WTC11 (cell line): ENCODE data around the gene ATF3. TPM values are rescaled to one million over a fixed set of nuclear protein-coding genes. Genes with fewer than 3 reads are reported as not detected.

Source experiments
- ATAC-seq: fragments of 200-7000 bp; cut with Tn5 transposase; 2 replicates; pipeline ENCODE4 v1.10.0; 2021; ENCODE audit warnings: mild to moderate bottlenecking, moderate library complexity
- CTCF ChIA-PET: fragments of 300-600 bp; sonication (Branson Sonifier 250); formaldehyde crosslinking; loops from one replicate; lab custom pipeline; 2021; ENCODE audit warnings: antibody characterized with exemption; lab: Charles Lee
- POLR2A ChIA-PET: fragments of 350-600 bp; sonication (Branson Sonifier 250); formaldehyde crosslinking; loops from one replicate; lab custom pipeline; 2021; ENCODE audit warnings: antibody characterized with exemption; lab: Charles Lee
- DNase-seq: peaks from one replicate; pipeline ENCODE4 v3.0.0; 2021; ENCODE audit warnings: low spot score
- H3K27ac Mint-ChIP-seq: 2 replicates; pipeline ENCODE4 v1.8.0; 2021; ENCODE audit warnings: mixed read lengths
- H3K27me3 Mint-ChIP-seq: 2 replicates; pipeline ENCODE4 v1.8.0; 2021; ENCODE audit warnings: low read depth, mild to moderate bottlenecking, moderate library complexity, mixed read lengths
- H3K36me3 Mint-ChIP-seq: 2 replicates; pipeline ENCODE4 v1.8.0; 2021; ENCODE audit warnings: mixed read lengths
- H3K4me1 Mint-ChIP-seq: 2 replicates; pipeline ENCODE4 v1.8.0; 2022; ENCODE audit warnings: mixed read lengths
- H3K4me3 Mint-ChIP-seq: 2 replicates; pipeline ENCODE4 v1.8.0; 2021; ENCODE audit warnings: mild to moderate bottlenecking, moderate library complexity, mixed read lengths
- H3K9me3 Mint-ChIP-seq: 2 replicates; pipeline ENCODE4 v1.8.0; 2021; ENCODE audit warnings: mixed read lengths
- ARID4B ChIP-seq: sonication (generic); formaldehyde crosslinking; IDR thresholded peaks from 2 replicates; pipeline ENCODE4 v1.8.0; 2023; ENCODE audit warnings: missing genetic modification reagents, mild to moderate bottlenecking, borderline replicate concordance
- ATF6 ChIP-seq: sonication (generic); formaldehyde crosslinking; IDR thresholded peaks from 2 replicates; pipeline ENCODE4 v1.8.1; 2023; ENCODE audit warnings: mild to moderate bottlenecking, missing genetic modification reagents
- CBFB ChIP-seq: sonication (generic); formaldehyde crosslinking; IDR thresholded peaks from 2 replicates; pipeline ENCODE4 v1.8.1; 2022; ENCODE audit warnings: mild to moderate bottlenecking, low read depth, missing genetic modification reagents
- E2F4 ChIP-seq: sonication (generic); formaldehyde crosslinking; IDR thresholded peaks from 2 replicates; pipeline ENCODE4 v1.8.1; 2022; ENCODE audit warnings: low read depth, mild to moderate bottlenecking, moderate library complexity, missing genetic modification reagents, borderline replicate concordance
- ETV6 ChIP-seq: sonication (generic); formaldehyde crosslinking; IDR thresholded peaks from 2 replicates; pipeline ENCODE4 v1.8.1; 2022; ENCODE audit warnings: mild to moderate bottlenecking, missing genetic modification reagents
- FOXK1 ChIP-seq: sonication (generic); formaldehyde crosslinking; IDR thresholded peaks from 2 replicates; pipeline ENCODE4 v1.8.0; 2022; ENCODE audit warnings: mild to moderate bottlenecking, moderate library complexity, missing genetic modification reagents
- GABPB1 ChIP-seq: sonication (generic); formaldehyde crosslinking; IDR thresholded peaks from 2 replicates; pipeline ENCODE4 v1.8.1; 2023; ENCODE audit warnings: mild to moderate bottlenecking, missing genetic modification reagents
- GRHL2 ChIP-seq: fragments of 250-450 bp; sonication (Bioruptor Pico); IDR thresholded peaks from 2 replicates; pipeline ENCODE4 v1.8.0; 2022; ENCODE audit warnings: mild to moderate bottlenecking, moderate library complexity; ENCODE audit not compliant: insufficient replicate concordance, severe bottlenecking
- GTF2I ChIP-seq: fragments of 250-450 bp; sonication (Bioruptor Pico); conservative IDR thresholded peaks from 2 replicates; pipeline ENCODE4 v1.4.0; 2021; ENCODE audit warnings: mild to moderate bottlenecking
- HMGXB4 ChIP-seq: sonication (generic); formaldehyde crosslinking; IDR thresholded peaks from 2 replicates; pipeline ENCODE4 v1.8.1; 2023; ENCODE audit warnings: mild to moderate bottlenecking, moderate library complexity, missing genetic modification reagents
- MXD4 ChIP-seq: fragments of 250-450 bp; sonication (Bioruptor Pico); IDR thresholded peaks from 2 replicates; pipeline ENCODE4 v1.8.0; 2021; ENCODE audit warnings: mild to moderate bottlenecking, moderate library complexity, borderline replicate concordance
- SMAD3 ChIP-seq: sonication (generic); formaldehyde crosslinking; IDR thresholded peaks from 2 replicates; pipeline ENCODE4 v1.8.0; 2022; ENCODE audit warnings: missing genetic modification reagents, mild to moderate bottlenecking, borderline replicate concordance
- ZMAT4 ChIP-seq: fragments of 250-450 bp; sonication (Bioruptor Pico); IDR thresholded peaks from 2 replicates; pipeline ENCODE4 v1.9.0; 2021; ENCODE audit warnings: mild to moderate bottlenecking
- ZNF263 ChIP-seq: sonication (generic); formaldehyde crosslinking; IDR thresholded peaks from 2 replicates; pipeline ENCODE4 v1.8.1; 2022; ENCODE audit warnings: low read depth, mild to moderate bottlenecking, moderate library complexity, missing genetic modification reagents
- ZNF317 ChIP-seq: sonication (generic); formaldehyde crosslinking; IDR thresholded peaks from 2 replicates; pipeline ENCODE4 v1.8.1; 2023; ENCODE audit warnings: low read depth, mild to moderate bottlenecking, moderate library complexity, missing genetic modification reagents, borderline replicate concordance
- ZNF416 ChIP-seq: fragments of 250-450 bp; sonication (Bioruptor Pico); IDR thresholded peaks from 2 replicates; pipeline ENCODE4 v1.9.0; 2021; ENCODE audit warnings: mild to moderate bottlenecking, inconsistent platforms
- ZNF512 ChIP-seq: sonication (generic); formaldehyde crosslinking; IDR thresholded peaks from 2 replicates; pipeline ENCODE4 v1.8.1; 2022; ENCODE audit warnings: missing genetic modification reagents, borderline replicate concordance
- ZSCAN18 ChIP-seq: fragments of 250-450 bp; sonication (Bioruptor Pico); IDR thresholded peaks from 2 replicates; pipeline ENCODE4 v2.1.2; 2022; ENCODE audit warnings: mild to moderate bottlenecking, moderate library complexity
- total RNA-seq: library from RNA; stranded (reverse); gene quantifications from 3 replicates; pipeline ENCODE4 v1.2.3, GENCODE V29; 2021

Gene ATF3
- total RNA-seq, 1 experiment from 2014 or later: 19.4 TPM

GRCh38 chr1:212647004-212647403 is 38.4 kb downstream of the ATF3 start (continued):
- TF ChIP-seq ETV6 (no peak), ARID4B (CRISPR knock-in tag) (no peak), MXD4 (CRISPR knock-in tag) (no peak), GTF2I (CRISPR knock-in tag) (no peak), ZSCAN18 (CRISPR knock-in tag) (no peak)

GRCh38 chr1:212648431-212648830 is 39.9 kb downstream of the ATF3 start:
- no peak for DNase-seq
- CTCF ChIA-PET: interaction anchor here (1.4 to 2.6 kb wide), 2 partner anchors 17 to 192 kb away, joined by 4 to 14 read pairs; no protein-coding TSS in a partner anchor
- TF ChIP-seq ATF6 (CRISPR knock-in tag) (no peak), E2F4 (CRISPR knock-in tag) (no peak), SMAD3 (CRISPR knock-in tag) (no peak), ZNF263 (CRISPR knock-in tag) (no peak), ARID4B (CRISPR knock-in tag) (no peak), ZNF317 (CRISPR knock-in tag) (no peak), GABPB1 (CRISPR knock-in tag) (no peak), GRHL2 (CRISPR knock-in tag) (no peak), ZMAT4 (CRISPR knock-in tag) (no peak), HMGXB4 (CRISPR knock-in tag) (no peak), ZNF416 (CRISPR knock-in tag) (no peak), FOXK1 (no peak), CBFB (CRISPR knock-in tag) (no peak), ZNF512 (CRISPR knock-in tag) (no peak)

More at GRCh38 chr1:212648431-212648830, 39.9 kb downstream of the ATF3 start:
- no peak overlapping the region for H3K27ac Mint-ChIP-seq
- POLR2A ChIA-PET: no interaction called here
- no peak for ATAC-seq
- no peaks in the 10 kb centered on the region for H3K27me3 Mint-ChIP-seq
- H3K9me3 Mint-ChIP-seq: no peaks in the 10 kb centered on the region
- H3K4me3 Mint-ChIP-seq: no peak overlapping the region
- no peaks in the 10 kb centered on the region for H3K36me3 Mint-ChIP-seq
- no peaks in the 10 kb centered on the region for H3K4me1 Mint-ChIP-seq
